Measurements from ENCODE around the gene LAX1.
"Not testable (repeated sequence)": the region's sequence is repeated elsewhere in the genome, so short reads cannot be mapped to it uniquely, and the experiment has no call there.

LAX1 gene, protein sequence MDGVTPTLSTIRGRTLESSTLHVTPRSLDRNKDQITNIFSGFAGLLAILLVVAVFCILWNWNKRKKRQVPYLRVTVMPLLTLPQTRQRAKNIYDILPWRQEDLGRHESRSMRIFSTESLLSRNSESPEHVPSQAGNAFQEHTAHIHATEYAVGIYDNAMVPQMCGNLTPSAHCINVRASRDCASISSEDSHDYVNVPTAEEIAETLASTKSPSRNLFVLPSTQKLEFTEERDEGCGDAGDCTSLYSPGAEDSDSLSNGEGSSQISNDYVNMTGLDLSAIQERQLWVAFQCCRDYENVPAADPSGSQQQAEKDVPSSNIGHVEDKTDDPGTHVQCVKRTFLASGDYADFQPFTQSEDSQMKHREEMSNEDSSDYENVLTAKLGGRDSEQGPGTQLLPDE

DNA sequence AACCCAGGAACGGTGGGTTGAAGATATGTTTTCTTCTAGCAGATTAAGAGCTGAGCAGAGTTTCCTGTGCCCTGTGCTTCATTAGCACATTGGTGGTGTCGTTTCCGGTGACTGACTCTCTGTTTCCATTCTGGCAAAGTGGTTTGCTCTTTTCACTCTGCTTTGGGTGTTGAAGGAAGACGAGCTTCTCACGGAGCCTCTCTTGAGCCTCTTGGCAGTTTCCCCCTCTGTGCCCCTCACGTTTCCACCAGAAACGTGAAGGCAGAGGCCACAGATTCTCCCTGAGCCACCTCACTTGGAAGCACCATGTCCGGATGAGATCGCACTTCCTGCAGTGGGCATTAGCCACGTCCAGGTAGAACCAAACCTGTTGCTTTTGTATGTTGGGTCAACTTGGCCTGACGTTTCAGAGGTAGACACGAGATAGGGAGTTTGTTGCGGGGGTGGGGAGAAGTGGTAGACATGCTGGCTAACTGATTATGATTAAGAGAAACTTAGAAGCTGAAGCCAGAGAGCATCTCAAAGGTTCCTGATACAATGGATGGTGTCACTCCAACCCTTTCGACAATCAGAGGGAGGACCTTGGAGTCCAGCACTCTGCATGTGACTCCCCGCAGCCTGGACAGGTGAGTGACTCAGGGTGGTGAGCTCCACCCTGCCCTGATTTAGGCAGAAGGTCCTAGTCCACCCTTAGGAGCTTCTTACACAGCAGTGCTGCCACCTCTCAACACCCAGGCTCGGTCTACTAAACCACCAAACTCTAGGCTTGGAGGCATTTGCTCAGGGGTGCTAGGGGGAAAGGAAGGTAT lies at the start of gene LAX1:
Gene LAX1 (plus strand): TSS at position 155 of the 809 bp plus-strand sequence. CDS start 383 bp downstream, at position 538.
- DNase-seq, result peak; percentile 72

- no peak for DNase-seq
These were observed 47.9 kb upstream of the LAX1 start for GRCh38 chr1:203717120-203717519.

GRCh38 chr1:203720242-203720641 lies 44.7 kb upstream of the LAX1 start:
- no peak for DNase-seq

DNA sequence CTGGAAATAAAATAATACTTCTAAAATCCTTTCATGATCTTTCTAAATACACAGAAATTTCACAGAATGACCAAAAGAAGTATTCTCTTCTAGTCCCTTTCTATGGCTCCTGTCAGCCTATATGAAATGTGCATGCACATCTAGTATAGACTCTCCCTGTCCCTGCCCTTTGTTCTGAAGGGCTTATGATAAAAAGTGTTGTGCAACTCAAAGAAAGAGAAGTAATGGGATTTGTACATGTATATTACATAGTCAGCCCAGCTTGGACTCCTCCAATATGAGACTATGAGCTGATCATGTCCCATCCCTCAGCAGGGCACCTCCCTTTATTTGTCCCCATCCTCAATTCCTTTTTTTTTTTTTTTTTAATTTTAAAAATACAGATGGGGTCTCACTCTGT lies 42.1 kb upstream of the LAX1 start:
- DNase-seq, result no peak

DNA sequence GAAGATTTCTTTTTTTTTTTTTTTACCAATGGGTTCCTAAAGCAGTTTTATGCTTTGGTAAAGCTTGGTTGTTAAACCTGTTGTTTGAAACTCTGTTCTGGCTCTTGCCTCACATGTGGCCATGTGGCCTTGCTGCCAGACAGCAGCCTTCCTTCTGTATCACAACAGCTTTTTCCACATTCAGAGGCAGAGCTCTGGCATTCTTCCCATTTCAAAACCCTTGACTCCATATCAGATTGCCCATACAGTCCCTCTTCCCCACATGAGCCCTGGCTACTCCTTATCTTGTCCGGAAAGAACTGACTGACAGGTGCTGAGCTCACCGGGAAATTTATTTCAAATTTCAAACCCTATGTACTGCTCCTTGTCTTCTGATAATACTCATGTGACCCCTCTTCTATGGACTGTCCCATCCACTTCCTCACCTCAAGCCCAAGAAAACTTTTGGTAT lies 38.5 kb upstream of the LAX1 start:
- DNase-seq, result no peak

DNA sequence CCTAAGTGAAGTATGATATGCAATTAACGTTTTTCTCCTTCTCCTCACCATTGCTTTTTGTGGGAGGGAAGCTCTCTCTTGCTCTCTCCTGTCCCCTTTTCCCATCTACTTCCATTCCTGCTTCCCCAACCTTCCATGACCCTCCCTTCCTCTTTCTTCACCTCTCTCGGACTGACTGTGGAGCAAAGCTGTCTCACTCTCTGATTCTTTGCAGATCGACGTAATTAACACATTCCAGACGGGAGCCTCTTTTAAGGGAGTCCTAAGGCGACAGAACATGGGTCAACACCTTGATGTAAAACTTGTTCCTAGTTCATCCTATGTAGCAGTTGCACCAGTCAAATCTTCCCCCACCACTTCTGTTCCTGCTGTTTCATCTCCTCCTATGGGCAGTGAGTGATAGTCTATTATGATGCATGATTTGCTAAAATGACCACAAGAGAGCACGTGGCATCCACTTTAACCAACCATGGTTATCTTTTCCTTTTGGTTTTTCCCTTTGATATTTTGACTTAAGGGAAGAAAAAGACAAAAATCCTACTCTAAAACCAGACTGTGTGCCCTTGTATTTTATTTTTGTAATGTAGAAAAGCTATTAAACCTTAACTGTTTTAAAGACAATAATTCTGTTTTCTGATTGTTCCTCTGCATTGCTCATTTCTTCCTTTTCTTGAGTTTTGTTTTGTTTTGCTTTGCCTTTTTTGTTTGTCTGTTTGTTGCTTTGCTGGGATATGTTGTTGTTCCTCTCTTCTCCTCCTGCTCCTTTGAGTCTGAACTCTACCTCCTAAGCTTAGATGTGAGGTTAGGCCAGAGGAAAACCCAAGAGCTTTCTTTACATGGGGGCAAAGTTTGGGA lies 31.7 kb upstream of the LAX1 start:
- no peak for DNase-seq

DNA sequence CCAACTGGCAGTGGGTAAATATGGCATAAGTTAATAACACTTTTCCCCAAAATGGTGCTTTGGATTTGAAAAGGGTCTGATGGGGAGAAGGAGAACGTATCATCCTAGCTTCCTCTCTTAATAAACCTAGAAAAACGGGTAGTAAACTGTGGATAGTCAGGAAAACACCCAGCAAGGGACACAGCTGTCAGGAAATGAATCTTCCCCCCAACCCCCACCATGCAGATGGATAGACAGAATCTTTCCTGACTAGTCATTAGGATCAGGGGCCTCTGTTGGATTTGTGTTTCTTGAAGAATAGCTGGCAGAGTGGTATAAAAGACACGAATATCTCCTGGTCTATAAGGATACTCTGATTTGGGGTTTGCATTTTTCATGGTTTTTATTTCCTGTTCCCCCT lies 22.5 kb upstream of the LAX1 start:
- DNase-seq, result no peak

- no peak for DNase-seq
These were observed 21.9 kb upstream of the LAX1 start for GRCh38 chr1:203743091-203743571.

DNA sequence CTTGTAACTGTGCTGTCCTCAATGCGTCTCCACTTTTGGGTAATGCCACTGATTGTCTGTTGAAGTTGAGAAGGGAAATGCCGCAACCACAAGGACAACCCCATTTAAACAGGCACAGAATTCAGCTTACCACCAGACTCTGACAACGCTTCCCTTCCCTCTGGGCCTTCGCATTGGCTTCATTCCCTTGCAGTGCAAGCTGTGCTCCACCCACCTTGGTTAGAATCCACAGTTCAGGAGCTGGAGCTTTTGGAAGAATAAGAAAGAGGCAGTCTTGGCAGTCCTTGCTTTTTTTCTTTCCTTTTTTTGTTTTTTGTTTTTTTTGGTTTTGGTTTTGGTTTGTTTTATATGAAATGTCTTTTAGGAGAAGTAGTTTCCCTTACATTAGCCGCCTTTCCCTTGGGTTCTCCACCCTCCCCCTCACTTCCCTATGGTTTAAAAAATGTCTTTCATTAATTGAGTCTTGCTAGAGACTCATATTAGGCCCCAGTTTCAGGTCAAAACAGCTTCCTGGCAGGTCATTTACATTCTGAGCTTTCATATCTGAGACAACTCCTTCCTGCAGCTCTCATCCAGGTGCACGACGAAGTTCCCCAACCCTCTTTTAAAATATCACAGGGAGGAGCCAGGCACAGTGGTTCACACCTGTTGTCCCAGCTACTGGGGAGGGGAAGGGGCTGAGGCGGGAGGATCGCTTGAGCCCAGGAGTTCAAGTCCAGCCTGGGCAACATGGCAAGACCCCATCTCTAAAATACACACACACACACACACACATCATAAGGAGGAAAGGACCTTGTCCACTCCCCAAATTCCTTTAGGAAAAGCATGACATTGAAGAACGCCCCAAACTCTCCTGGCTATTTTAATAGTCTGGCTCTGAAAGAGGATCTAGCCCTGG lies 20.7 kb upstream of the LAX1 start:
- DNase-seq, result no peak

- no peak for DNase-seq
These were observed 18.7 kb upstream of the LAX1 start for GRCh38 chr1:203746281-203746680.

DNA sequence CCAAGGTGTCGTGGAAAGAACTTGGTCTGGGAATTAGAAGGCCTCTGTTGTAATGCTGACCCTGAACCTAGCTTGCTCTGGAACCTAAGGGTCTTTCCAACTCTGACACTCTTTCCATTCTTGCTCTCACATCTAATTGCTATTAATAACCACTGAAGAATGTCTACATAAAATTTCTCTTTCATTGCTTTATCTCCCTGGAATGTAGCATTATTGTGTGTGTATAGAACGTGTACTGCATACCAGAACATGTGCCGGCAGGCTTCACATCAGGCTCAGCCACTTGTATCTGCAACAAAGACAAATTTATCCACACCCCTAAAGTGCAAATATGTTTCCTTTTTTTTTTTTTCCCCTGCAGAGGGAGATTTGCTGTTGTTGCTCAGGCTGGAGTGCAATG lies 13.9 kb upstream of the LAX1 start:
- no peak for DNase-seq

GRCh38 chr1:203751618-203752361 lies 13.2 kb upstream of the LAX1 start:
- not testable (repeated sequence) for DNase-seq

DNA sequence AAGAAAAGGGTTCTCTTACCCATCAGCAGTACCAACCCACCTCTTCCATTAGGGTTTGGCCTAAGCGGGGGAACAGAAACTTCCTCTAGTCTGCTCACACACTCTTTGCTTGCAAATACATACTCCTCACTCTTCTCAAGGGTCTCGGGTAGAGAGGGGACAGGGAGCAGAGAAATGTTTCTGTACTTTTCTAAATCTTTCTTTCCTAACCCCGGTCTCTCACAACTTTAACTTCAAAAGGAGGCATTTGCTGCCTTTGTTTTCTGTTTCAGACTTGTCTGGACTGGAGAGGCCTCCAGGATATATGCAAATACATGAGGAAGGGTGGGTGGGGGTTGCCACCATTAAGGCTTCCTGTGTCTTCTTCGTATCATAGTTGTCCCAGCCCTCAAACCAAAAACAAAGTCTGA lies 10.5 kb upstream of the LAX1 start:
- no peak for DNase-seq

- no peak for DNase-seq
These were observed 8.9 kb upstream of the LAX1 start for GRCh38 chr1:203756036-203756435.

GRCh38 chr1:203758749-203759148 lies 6.2 kb upstream of the LAX1 start:
- DNase-seq, result not testable (repeated sequence)

GRCh38 chr1:203760506-203760905 lies 4.5 kb upstream of the LAX1 start:
- no peak for DNase-seq

DNA sequence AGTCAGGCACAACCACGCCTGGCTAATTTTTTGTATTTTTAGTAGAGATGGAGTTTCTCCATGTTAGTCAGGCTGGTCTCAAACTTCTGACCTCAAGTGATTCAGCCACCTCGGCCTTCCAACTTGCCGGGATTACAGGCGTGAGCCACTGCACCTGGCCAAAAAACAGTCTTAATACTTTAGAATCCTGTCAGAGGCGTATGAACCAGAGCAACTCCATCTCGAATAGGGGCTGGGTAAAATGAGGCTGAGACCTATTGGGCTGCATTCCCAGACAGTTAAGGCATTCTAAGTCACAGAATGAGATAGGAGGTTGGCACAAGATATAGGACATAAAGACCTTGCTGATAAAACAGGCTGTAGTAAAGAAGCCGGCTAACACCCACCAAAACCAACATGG lies 3.0 kb upstream of the LAX1 start:
- DNase-seq, result not testable (repeated sequence)

DNA sequence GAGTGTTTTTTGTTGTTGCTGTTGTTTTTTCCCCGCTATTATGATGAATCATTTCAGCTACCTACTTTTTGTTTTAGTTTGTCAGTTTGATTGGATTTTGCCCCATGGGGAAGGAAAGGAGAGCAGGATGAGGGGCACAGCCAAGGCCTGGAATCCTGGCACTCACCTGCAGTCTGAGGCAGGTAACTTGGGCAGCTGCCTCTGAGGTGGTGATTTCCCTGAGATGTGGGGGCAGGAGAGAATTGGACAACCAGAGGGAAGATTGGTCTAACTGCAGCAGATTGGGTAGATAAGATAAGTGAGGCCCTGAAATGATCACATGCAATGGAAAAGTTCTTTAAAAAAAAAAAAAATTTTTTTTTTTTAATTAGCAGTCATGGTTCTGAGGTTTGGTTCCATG lies 1.5 kb upstream of the LAX1 start:
- no peak for DNase-seq

DNA sequence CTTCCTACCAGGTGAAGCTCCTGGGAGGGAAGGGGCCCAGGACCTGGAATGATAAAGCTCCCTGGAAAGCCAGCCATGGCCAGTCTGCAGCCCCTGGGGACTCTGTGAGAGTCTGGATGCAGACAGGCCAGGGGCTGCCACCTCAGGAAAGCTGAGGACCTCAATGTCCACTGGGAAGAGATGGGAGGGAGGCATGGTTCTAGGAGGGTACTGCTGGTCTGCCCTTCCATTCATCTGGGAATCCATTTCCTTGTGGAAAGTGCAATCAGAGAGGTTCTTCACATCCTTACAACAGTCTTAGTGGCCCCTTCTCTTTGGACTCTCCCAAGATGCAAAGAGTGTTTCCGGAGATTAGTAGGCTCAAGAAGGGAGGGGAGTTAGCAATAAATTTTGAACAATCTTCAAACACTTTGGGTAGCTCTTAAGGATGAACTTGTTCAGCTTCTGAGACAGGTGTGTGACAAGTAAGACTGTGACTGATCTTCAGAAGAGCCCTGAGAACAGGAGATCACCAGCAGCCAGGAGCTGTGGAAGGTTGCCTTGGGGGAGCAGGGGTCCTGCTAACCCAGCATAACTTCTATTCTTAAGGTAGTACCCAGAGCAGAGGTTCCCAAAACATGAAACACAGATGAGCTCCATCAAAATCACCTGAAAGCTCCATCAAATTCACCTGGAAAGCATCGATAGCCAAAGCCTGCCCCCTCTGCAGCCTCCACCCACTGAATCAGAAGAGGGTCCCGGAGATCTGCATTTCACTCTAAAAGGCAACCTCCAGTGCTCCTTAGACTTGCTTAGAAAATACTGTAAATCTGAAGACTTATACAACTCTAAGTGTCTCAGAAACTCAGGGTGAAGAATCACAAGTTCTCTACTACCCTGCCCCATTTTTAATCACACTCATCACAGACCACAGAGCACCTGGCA lies 616 bp upstream of the LAX1 start:
- DNase-seq, result no peak

DNA sequence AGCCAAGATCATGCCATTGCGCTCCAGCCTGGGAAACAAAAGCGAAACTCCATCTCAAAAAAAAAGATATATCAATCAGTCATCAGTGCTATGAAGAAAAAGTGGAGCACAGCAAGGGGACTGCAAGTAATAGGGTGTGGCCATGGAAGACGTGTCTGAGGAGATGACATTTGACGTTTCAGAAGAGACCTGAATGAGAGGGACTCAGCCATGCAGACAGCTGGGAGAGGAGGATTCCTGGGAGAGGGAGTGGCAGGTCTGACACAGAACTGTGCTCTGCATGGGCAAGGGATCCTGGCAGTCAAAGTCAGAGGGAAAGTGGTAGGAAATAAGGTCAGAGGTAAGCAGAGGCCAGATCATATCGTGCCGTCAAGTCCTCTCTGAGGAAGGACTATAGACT lies 3.3 kb downstream of the LAX1 start:
- DNase-seq, result no peak

Data from activated CD4-positive, alpha-beta T cell treated with anti-CD3 and anti-CD28 coated beads for 1 hour (primary cell).